Mesendoderm (in vitro differentiated cells): Measurements from ENCODE around the gene SPTLC2.

Source experiments
- DNase-seq: peaks from one replicate; pipeline ENCODE4 v3.0.0; 2013
- H2AK5ac ChIP-seq: 2 replicates; pipeline ENCODE4 v1.6.1; 2013; ENCODE audit warnings: low read length, inconsistent platforms
- H2BK120ac ChIP-seq: 2 replicates; pipeline ENCODE4 v1.6.1; 2013; ENCODE audit warnings: low read depth, mild to moderate bottlenecking, low read length, moderate library complexity, mixed read lengths
- H2BK15ac ChIP-seq: replicated peaks from 2 replicates; pipeline ENCODE4 v1.6.1; 2013; ENCODE audit warnings: low read depth, mild to moderate bottlenecking, moderate library complexity
- H2BK5ac ChIP-seq: 2 replicates; pipeline ENCODE4 v1.6.1; 2013; ENCODE audit warnings: low read length, inconsistent platforms
- H3K18ac ChIP-seq: 2 replicates; pipeline ENCODE4 v1.6.1; 2013; ENCODE audit warnings: mild to moderate bottlenecking, low read length, mixed read lengths
- H3K23ac ChIP-seq: one replicate; pipeline ENCODE4 v1.6.1; 2013; ENCODE audit warnings: low read length
- H3K27ac ChIP-seq: 2 replicates; pipeline ENCODE4 v1.5.1; 2013; ENCODE audit warnings: low read depth, mild to moderate bottlenecking, inconsistent platforms, low read length, moderate library complexity
- H3K27me3 ChIP-seq: 2 replicates; pipeline ENCODE4 v1.6.1; 2013; ENCODE audit warnings: low read length, control low read depth, mild to moderate bottlenecking, inconsistent platforms; ENCODE audit not compliant: insufficient read depth, poor library complexity
- H3K36me3 ChIP-seq: 2 replicates; pipeline ENCODE4 v1.6.1; 2013; ENCODE audit warnings: low read length, inconsistent platforms; ENCODE audit not compliant: control insufficient read depth, insufficient read depth
- H3K4ac ChIP-seq: one replicate; pipeline ENCODE4 v1.6.1; 2013; ENCODE audit warnings: low read depth, mild to moderate bottlenecking, low read length, moderate library complexity
- H3K4me1 ChIP-seq: 2 replicates; pipeline ENCODE4 v1.6.1; 2013; ENCODE audit warnings: low read depth, low read length, inconsistent platforms; ENCODE audit not compliant: control insufficient read depth
- H3K4me2 ChIP-seq: 2 replicates; pipeline ENCODE4 v1.6.1; 2013; ENCODE audit warnings: low read length
- H3K4me3 ChIP-seq: 2 replicates; pipeline ENCODE4 v1.5.1; 2013; ENCODE audit warnings: mild to moderate bottlenecking, low read length
- H3K56ac ChIP-seq: one replicate; pipeline ENCODE4 v1.6.1; 2013; ENCODE audit warnings: low read length
- H3K79me1 ChIP-seq: 2 replicates; pipeline ENCODE4 v1.6.1; 2013; ENCODE audit warnings: low read length, inconsistent platforms
- H3K79me2 ChIP-seq: 2 replicates; pipeline ENCODE4 v1.6.1; 2013; ENCODE audit warnings: mild to moderate bottlenecking, low read length; ENCODE audit not compliant: control insufficient read depth, insufficient read depth
- H3K9ac ChIP-seq: 2 replicates; pipeline ENCODE4 v1.6.1; 2013; ENCODE audit warnings: low read length, inconsistent platforms
- H4K5ac ChIP-seq: one replicate; pipeline ENCODE4 v1.6.1; 2013; ENCODE audit warnings: low read length
- H4K8ac ChIP-seq: one replicate; pipeline ENCODE4 v1.6.1; 2013; ENCODE audit warnings: low read depth, mild to moderate bottlenecking, control low read depth, low read length, moderate library complexity
- WGBS: extraction: QIAGEN DNeasy Blood & Tissue Kit; methylation state at CpG from one replicate; pipeline ENCODE4 v1.1.7; 2013; ENCODE audit warnings: low lambda C conversion rate, missing lambda C conversion rate; ENCODE audit not compliant: insufficient coverage; ENCODE audit errors: extremely low coverage; 5-methylcytosine and 5-hydroxymethylcytosine counted together

SPTLC2 gene

GRCh38 chr14:77489041-77489440, 127.4 kb downstream of the SPTLC2 start:
- Histone ChIP-seq H3K79me1 (no peaks in the 10 kb centered on the region), H3K4me1 (no peaks in the 10 kb centered on the region), H3K27ac (no peak overlapping the region), H3K4me2 (no peak overlapping the region), H3K4me3 (no peak overlapping the region), H4K8ac (no peak overlapping the region), H3K9ac (no peak overlapping the region), H3K56ac (no peak overlapping the region), H2BK120ac (no peak overlapping the region), H3K4ac (no peak overlapping the region), H2BK5ac (no peak overlapping the region), H3K36me3 (no peaks in the 10 kb centered on the region), H3K18ac (no peak overlapping the region), H2BK15ac (no peak overlapping the region), H3K27me3 (no peaks in the 10 kb centered on the region), H3K23ac (no peak overlapping the region), H4K5ac (no peak overlapping the region), H3K79me2 (no peaks in the 10 kb centered on the region), H2AK5ac (no peak overlapping the region)
- no CpG with 5 or more reads among the region's 6 CpGs for whole genome bisulfite sequencing
- DNase-seq, result no peak

GRCh38 chr14:77488558-77488957, 127.9 kb downstream of the SPTLC2 start:
- Histone ChIP-seq H3K4me1 (no peaks in the 10 kb centered on the region), H4K5ac (no peak overlapping the region), H2AK5ac (no peak overlapping the region), H2BK15ac (no peak overlapping the region), H3K18ac (no peak overlapping the region), H3K27ac (no peak overlapping the region), H4K8ac (no peak overlapping the region), H2BK5ac (no peak overlapping the region), H3K23ac (no peak overlapping the region), H3K9ac (no peak overlapping the region), H3K4me2 (no peak overlapping the region), H3K79me2 (no peaks in the 10 kb centered on the region), H3K4ac (no peak overlapping the region), H3K27me3 (no peaks in the 10 kb centered on the region), H2BK120ac (no peak overlapping the region), H3K36me3 (no peaks in the 10 kb centered on the region), H3K4me3 (no peak overlapping the region), H3K56ac (no peak overlapping the region), H3K79me1 (no peaks in the 10 kb centered on the region)
- DNase-seq, result no peak
- no CpG with 5 or more reads among the region's 7 CpGs for WGBS

DNA sequence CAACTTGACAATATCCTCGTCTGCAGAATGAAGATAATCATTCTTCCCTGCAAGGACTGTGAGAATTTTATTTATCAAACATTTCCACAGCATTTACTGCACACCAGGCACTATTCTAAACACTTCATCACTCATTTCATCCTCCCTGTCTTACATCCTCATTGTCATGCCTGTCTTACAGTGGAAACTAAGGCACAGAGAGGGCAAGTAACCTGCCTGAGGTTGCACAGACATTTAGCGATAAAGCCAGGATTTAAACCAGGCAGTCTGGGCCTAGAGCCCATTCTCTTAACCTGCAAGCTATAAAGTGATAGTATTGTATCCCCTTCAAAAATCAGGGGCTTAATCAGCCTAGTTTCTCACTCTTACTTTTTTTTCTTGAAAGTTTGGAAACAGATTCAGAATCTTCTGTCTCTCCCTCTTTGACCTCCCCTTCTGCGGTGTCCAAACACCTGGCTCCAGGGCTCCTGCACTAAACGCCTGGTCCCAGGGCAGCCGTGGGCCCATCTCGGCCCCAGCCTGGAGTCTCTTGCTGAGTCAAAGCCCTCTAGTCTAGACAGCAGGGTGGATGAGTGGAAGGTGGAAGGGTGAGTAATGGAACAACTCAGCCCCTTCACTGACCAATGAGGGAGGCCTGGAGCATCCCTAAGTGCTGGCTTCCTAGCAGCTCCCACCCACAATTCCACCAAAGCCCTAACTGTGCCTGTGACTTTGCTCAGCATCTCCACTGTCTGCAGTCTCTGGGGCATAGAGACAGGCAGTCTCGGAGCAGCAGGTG, 130.3 kb downstream of the SPTLC2 start:
- no peak overlapping the region for H2BK15ac ChIP-seq
- H3K36me3 ChIP-seq, result no peaks in the 10 kb centered on the region
- no peak for DNase-seq
- no peak overlapping the region for H3K4me2 ChIP-seq
- no peak overlapping the region for H3K4me3 ChIP-seq
- H3K4ac ChIP-seq, result no peak overlapping the region
- H2AK5ac ChIP-seq, result no peak overlapping the region
- H4K5ac ChIP-seq, result no peak overlapping the region
- WGBS, result no CpG with 5 or more reads among the region's 7 CpGs
- H3K18ac ChIP-seq, result no peak overlapping the region
- H3K4me1 ChIP-seq, result no peaks in the 10 kb centered on the region
- H2BK5ac ChIP-seq, result no peak overlapping the region
- H3K79me1 ChIP-seq, result no peaks in the 10 kb centered on the region
- no peaks in the 10 kb centered on the region for H3K79me2 ChIP-seq
- H3K56ac ChIP-seq, result no peak overlapping the region
- no peak overlapping the region for H4K8ac ChIP-seq
- H3K27me3 ChIP-seq, result no peaks in the 10 kb centered on the region
- H3K9ac ChIP-seq, result no peak overlapping the region
- no peak overlapping the region for H2BK120ac ChIP-seq
- H3K23ac ChIP-seq, result no peak overlapping the region
- no peak overlapping the region for H3K27ac ChIP-seq

- H3K4me2 ChIP-seq, result no peak overlapping the region
- no peak overlapping the region for H2AK5ac ChIP-seq
- no peaks in the 10 kb centered on the region for H3K79me1 ChIP-seq
- H3K4ac ChIP-seq, result no peak overlapping the region
- no peaks in the 10 kb centered on the region for H3K36me3 ChIP-seq
- H4K5ac ChIP-seq, result no peak overlapping the region
- no peak overlapping the region for H3K56ac ChIP-seq
- H3K9ac ChIP-seq, result no peak overlapping the region
- H2BK120ac ChIP-seq, result no peak overlapping the region
- H2BK15ac ChIP-seq, result no peak overlapping the region
- no peak overlapping the region for H4K8ac ChIP-seq
- no peaks in the 10 kb centered on the region for H3K27me3 ChIP-seq
- DNase-seq, result no peak
- H3K4me3 ChIP-seq, result no peak overlapping the region
- H3K23ac ChIP-seq, result no peak overlapping the region
- no peak overlapping the region for H2BK5ac ChIP-seq
- H3K18ac ChIP-seq, result no peak overlapping the region
- no peaks in the 10 kb centered on the region for H3K79me2 ChIP-seq
- WGBS, result no CpG with 5 or more reads among the region's 3 CpGs
- no peak overlapping the region for H3K27ac ChIP-seq
- no peaks in the 10 kb centered on the region for H3K4me1 ChIP-seq
These were observed 131.2 kb downstream of the SPTLC2 start for GRCh38 chr14:77485256-77485655.

- Histone ChIP-seq H4K5ac (no peak overlapping the region), H3K27me3 (no peaks in the 10 kb centered on the region), H3K56ac (no peak overlapping the region), H3K36me3 (no peaks in the 10 kb centered on the region), H3K9ac (no peak overlapping the region), H2AK5ac (no peak overlapping the region), H2BK15ac (no peak overlapping the region), H3K4me1 (no peaks in the 10 kb centered on the region), H2BK5ac (no peak overlapping the region), H4K8ac (no peak overlapping the region), H2BK120ac (no peak overlapping the region), H3K4ac (no peak overlapping the region), H3K4me3 (no peak overlapping the region), H3K23ac (no peak overlapping the region), H3K79me2 (no peaks in the 10 kb centered on the region), H3K79me1 (no peaks in the 10 kb centered on the region), H3K18ac (no peak overlapping the region), H3K4me2 (no peak overlapping the region), H3K27ac (no peak overlapping the region)
- no CpG with 5 or more reads among the region's 8 CpGs for WGBS
- no peak for DNase-seq
These were observed 134.0 kb downstream of the SPTLC2 start for GRCh38 chr14:77482422-77482821.

DNA sequence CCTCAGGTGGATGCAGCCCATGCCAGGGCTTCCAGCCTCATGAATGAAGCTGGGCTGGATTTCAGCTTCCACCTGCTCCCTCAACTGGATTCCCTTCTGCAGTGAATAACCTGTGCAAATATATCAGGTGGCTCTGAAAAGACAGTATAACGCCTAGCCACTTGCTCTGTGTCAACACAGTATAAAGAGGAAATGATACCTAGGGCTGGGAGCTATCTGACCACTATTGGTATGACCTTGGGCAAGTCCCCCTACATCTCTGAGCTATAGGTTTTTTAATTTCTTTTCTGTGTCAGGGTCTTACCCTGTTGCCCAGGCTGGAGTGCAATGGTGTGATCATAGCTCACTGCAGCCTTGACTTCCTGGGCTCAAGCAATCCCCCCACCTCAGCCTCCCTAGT, 137.6 kb downstream of the SPTLC2 start:
- Histone ChIP-seq H3K4ac (no peak overlapping the region), H2BK15ac (no peak overlapping the region), H3K23ac (no peak overlapping the region), H3K18ac (no peak overlapping the region), H2BK5ac (no peak overlapping the region), H3K4me3 (no peak overlapping the region), H3K27me3 (no peaks in the 10 kb centered on the region), H3K9ac (no peak overlapping the region), H3K36me3 (no peaks in the 10 kb centered on the region), H2AK5ac (no peak overlapping the region), H3K27ac (no peak overlapping the region), H3K79me1 (no peaks in the 10 kb centered on the region), H4K8ac (no peak overlapping the region), H3K79me2 (no peaks in the 10 kb centered on the region), H3K56ac (no peak overlapping the region), H3K4me2 (no peak overlapping the region), H2BK120ac (no peak overlapping the region), H3K4me1 (no peaks in the 10 kb centered on the region), H4K5ac (no peak overlapping the region)
- WGBS, result no CpG with 5 or more reads among the region's 1 CpG
- no peak for DNase-seq
